Calu3 (cell line): ENCODE measurements around the gene ACOXL. TPM values are rescaled to one million over a fixed set of nuclear protein-coding genes. Genes with fewer than 3 reads are reported as not detected.

ENCODE experiments used
- BruUV-seq: library from RNA; stranded (reverse); fragments of 400-500 nt; replicated peaks from 2 replicates; lab custom pipeline; 2021; lab: Mats Ljungman, UMichigan
- CTCF ChIA-PET: fragments of 300-600 bp; sonication (Branson Sonifier 250); formaldehyde crosslinking; loops from one replicate; lab custom pipeline; 2022; ENCODE audit warnings: antibody characterized with exemption; lab: Charles Lee
- DNase-seq: peaks from one replicate; pipeline ENCODE4 v3.0.0; 2022
- H3K27ac Mint-ChIP-seq: one replicate; pipeline ENCODE4 v1.8.0; 2022; ENCODE audit warnings: mixed read lengths; ENCODE audit not compliant: unreplicated experiment
- H3K27me3 Mint-ChIP-seq: one replicate; pipeline ENCODE4 v1.8.0; 2022; ENCODE audit warnings: mixed read lengths; ENCODE audit not compliant: unreplicated experiment
- H3K36me3 Mint-ChIP-seq: one replicate; pipeline ENCODE4 v1.8.0; 2022; ENCODE audit warnings: mild to moderate bottlenecking, moderate library complexity, mixed read lengths; ENCODE audit not compliant: insufficient read depth, unreplicated experiment
- H3K4me1 Mint-ChIP-seq: one replicate; pipeline ENCODE4 v1.8.0; 2022; ENCODE audit warnings: mild to moderate bottlenecking, low read depth, mixed read lengths; ENCODE audit not compliant: unreplicated experiment
- H3K4me3 Mint-ChIP-seq: one replicate; pipeline ENCODE4 v1.8.0; 2022; ENCODE audit warnings: mild to moderate bottlenecking, low read depth, moderate library complexity, mixed read lengths; ENCODE audit not compliant: unreplicated experiment
- H3K9me3 Mint-ChIP-seq: one replicate; pipeline ENCODE4 v1.8.0; 2022; ENCODE audit warnings: low read depth, mixed read lengths; ENCODE audit not compliant: unreplicated experiment
- intact Hi-C: fragments of 100-400 bp; cut with micrococcal nuclease; formaldehyde crosslinking; loops from one replicate; pipeline ENCODE4 v1.10.0; 2022; ENCODE audit not compliant: unreplicated experiment
- total RNA-seq: library from RNA; stranded (reverse); gene quantifications from 2 replicates; pipeline ENCODE4 v1.2.3, GENCODE V29; 2022
- TF ChIP-seq, protein P1 (sequence below): fragments of 200-600 bp; IDR thresholded peaks from one replicate; pipeline ENCODE4 v1.8.0; 2022; ENCODE audit warnings: antibody characterized with exemption; ENCODE audit not compliant: unreplicated experiment

Gene ACOXL
- total RNA-seq, 1 experiment from 2014 or later: 2.7 TPM

GRCh38 chr2:110955045-110955444 is 222.7 kb downstream of the ACOXL start:
- Mint-ChIP-seq H3K27ac (no peak overlapping the region), H3K4me1 (no peaks in the 10 kb centered on the region), H3K4me3 (no peak overlapping the region), H3K9me3 (no peaks in the 10 kb centered on the region), H3K27me3 (peaks cover 39% of the 10 kb centered on the region), H3K36me3 (no peaks in the 10 kb centered on the region)
- CTCF ChIA-PET: no interaction called here
- intact Hi-C loops: no loop called here
- BruUV-seq: no TSS peak
- TF ChIP-seq, protein P1, sequence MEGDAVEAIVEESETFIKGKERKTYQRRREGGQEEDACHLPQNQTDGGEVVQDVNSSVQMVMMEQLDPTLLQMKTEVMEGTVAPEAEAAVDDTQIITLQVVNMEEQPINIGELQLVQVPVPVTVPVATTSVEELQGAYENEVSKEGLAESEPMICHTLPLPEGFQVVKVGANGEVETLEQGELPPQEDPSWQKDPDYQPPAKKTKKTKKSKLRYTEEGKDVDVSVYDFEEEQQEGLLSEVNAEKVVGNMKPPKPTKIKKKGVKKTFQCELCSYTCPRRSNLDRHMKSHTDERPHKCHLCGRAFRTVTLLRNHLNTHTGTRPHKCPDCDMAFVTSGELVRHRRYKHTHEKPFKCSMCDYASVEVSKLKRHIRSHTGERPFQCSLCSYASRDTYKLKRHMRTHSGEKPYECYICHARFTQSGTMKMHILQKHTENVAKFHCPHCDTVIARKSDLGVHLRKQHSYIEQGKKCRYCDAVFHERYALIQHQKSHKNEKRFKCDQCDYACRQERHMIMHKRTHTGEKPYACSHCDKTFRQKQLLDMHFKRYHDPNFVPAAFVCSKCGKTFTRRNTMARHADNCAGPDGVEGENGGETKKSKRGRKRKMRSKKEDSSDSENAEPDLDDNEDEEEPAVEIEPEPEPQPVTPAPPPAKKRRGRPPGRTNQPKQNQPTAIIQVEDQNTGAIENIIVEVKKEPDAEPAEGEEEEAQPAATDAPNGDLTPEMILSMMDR: no peak
- DNase-seq: no peak

DNA sequence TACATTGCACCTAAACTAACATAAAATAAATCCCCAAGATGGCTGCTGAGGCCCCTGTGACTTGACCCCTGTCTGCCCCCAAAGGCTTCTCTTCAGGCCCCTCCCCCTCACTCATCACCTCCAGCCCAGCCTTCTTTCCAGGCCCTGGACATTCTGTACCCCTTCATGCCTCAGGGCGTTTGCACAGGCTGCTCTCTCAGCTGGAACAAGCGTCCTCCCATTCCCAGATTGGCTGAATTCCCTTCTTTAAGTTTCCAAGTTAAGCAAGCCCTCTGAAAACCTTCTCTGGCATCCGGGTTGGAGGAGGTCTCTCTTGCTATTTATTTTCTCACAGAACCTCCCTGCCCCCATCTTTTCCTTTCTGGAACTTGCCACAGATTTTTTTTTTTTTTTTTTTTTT is 223.2 kb downstream of the ACOXL start:
- Mint-ChIP-seq H3K4me3 (no peak overlapping the region), H3K27me3 (peaks cover 39% of the 10 kb centered on the region), H3K36me3 (no peaks in the 10 kb centered on the region), H3K9me3 (no peaks in the 10 kb centered on the region), H3K4me1 (no peaks in the 10 kb centered on the region), H3K27ac (no peak overlapping the region)
- DNase-seq: no peak
- TF ChIP-seq, protein P1: no peak
- CTCF ChIA-PET: no interaction called here
- intact Hi-C loops: no loop called here
- BruUV-seq: no TSS peak

DNA sequence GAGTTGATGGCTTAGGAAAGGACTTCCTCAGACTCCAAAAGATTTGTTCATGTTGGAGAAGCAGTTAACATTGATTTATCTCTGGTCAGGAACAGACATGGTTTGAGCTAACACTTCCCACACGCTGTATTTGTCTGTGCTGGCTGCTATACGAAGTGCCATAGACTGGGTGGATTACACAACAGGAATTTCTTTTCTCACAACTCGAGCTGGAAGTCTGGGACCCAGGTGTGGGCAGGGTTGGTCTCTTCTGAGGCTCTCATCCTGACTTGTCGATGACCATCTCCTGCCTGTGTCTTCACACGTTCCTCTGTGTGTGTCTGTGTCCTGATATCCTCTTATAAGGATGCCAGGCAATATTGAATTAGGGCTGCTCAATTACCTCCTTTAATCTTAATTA is 224.9 kb downstream of the ACOXL start:
- intact Hi-C loops: no loop called here
- BruUV-seq: no TSS peak
- DNase-seq: no peak
- no peaks in the 10 kb centered on the region for H3K9me3 Mint-ChIP-seq
- TF ChIP-seq, protein P1: no peak
- H3K4me3 Mint-ChIP-seq: no peak overlapping the region
- no peak overlapping the region for H3K27ac Mint-ChIP-seq
- peaks cover 50% of the 10 kb centered on the region for H3K27me3 Mint-ChIP-seq
- H3K4me1 Mint-ChIP-seq: no peaks in the 10 kb centered on the region
- H3K36me3 Mint-ChIP-seq: no peaks in the 10 kb centered on the region
- CTCF ChIA-PET: interaction anchor here (0.7 kb wide), 1 partner anchor 141 kb away, joined by 7 read pairs; no protein-coding TSS in a partner anchor

DNA sequence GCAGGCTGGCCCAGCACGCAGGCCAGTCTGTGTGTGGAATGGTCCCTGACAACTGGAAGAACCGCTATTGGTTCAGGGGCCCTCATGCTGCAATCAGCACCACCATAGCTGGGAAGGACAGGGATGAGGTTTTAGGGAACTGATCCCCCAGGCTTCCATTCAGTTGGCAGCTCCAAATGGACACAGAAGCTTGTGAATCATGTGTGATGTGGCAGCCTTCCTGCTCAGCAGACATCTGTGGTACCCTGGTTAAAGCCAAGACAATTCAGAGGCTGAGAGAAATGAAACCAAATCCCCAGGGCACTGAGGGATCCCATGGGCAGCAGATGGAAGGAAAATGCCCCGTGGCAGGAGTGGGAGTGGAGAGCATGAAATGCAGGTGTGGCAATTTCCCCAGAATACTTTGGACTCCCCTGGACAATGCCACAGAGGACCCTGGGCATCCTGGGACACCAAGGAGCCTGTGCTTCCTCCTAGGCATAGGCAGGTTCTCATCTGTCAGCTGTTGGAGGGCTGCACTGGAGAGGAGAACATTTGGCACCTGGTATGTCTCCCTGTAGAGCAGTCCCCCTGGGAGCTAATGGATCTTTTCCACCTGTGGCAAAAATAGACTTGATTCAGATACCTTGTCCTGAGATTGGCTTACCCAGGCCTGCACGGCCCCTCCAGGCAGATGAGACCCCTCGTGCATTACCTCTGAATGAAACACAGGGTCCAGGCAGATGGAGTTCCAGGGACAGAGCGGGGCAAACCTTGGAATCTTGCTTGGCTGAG is 226.2 kb downstream of the ACOXL start:
- Mint-ChIP-seq H3K27me3 (peaks cover 50% of the 10 kb centered on the region), H3K27ac (no peak overlapping the region), H3K4me1 (no peaks in the 10 kb centered on the region), H3K9me3 (no peaks in the 10 kb centered on the region), H3K4me3 (no peak overlapping the region), H3K36me3 (no peaks in the 10 kb centered on the region)
- TF ChIP-seq, protein P1: no peak
- no TSS peak for BruUV-seq
- CTCF ChIA-PET: no interaction called here
- no peak for DNase-seq
- intact Hi-C loops: no loop called here
